CD14-positive monocyte (primary cell): Measurements from ENCODE around the gene RANBP3. TPM values are rescaled to one million over a fixed set of nuclear protein-coding genes. Genes with fewer than 3 reads are reported as not detected.

Experiments
- DNase-seq, 3 donors: peaks; one replicate each; pipeline ENCODE4 v3.0.0-alpha.2; 2011 to 2022
- H2AFZ ChIP-seq: 2 replicates; pipeline ENCODE4 v1.6.0; 2012; ENCODE audit warnings: mild to moderate bottlenecking, low read depth, low read length, inconsistent platforms; ENCODE audit not compliant: insufficient read depth, poor library complexity, severe bottlenecking
- H3K27ac ChIP-seq, 2 donors: 1 replicate in 1 of 2; 2 replicates in 1 of 2; pipeline ENCODE4 v1.5.1; 2012 to 2013; ENCODE audit warnings: low read length in 2 of 2, control low read depth in 1 of 2, inconsistent platforms in 1 of 2, low read depth in 1 of 2, mild to moderate bottlenecking in 1 of 2
- H3K27me3 ChIP-seq, 2 donors: one replicate each; pipeline versions ENCODE4 v1.6.0 to v1.6.1; 2011 to 2013; ENCODE audit warnings: low read length in 2 of 2; ENCODE audit not compliant: control insufficient read depth in 2 of 2, insufficient read depth in 2 of 2
- H3K36me3 ChIP-seq, 2 donors: replicated peaks in 1 of 2; 1 replicate in 1 of 2; 2 replicates in 1 of 2; pipeline versions ENCODE4 v1.5.1 to v1.6.1; 2012 to 2013; ENCODE audit warnings: low read length in 2 of 2, control low read depth in 1 of 2, inconsistent platforms in 1 of 2, mild to moderate bottlenecking in 1 of 2; ENCODE audit not compliant: insufficient read depth in 2 of 2, control insufficient read depth in 1 of 2
- H3K4me1 ChIP-seq, 2 donors: 1 replicate in 1 of 2; 2 replicates in 1 of 2; pipeline versions ENCODE4 v1.5.1 to v1.6.1; 2012 to 2013; ENCODE audit warnings: low read length in 2 of 2, control low read depth in 1 of 2, inconsistent platforms in 1 of 2, mild to moderate bottlenecking in 1 of 2, moderate library complexity in 1 of 2; ENCODE audit not compliant: insufficient read depth in 2 of 2, control insufficient read depth in 1 of 2
- H3K4me2 ChIP-seq: replicated peaks from 2 replicates; pipeline ENCODE3; 2012; ENCODE audit warnings: low read length, moderate library complexity, mild to moderate bottlenecking; ENCODE audit not compliant: poor library complexity, severe bottlenecking; ENCODE audit errors: extremely low read depth
- H3K4me3 ChIP-seq, 3 experiments: fragments of 200-600 bp in 1 of 3; sonication (generic) in 1 of 3; replicated peaks in 1 of 3; 1 replicate in 2 of 3; 2 replicates in 1 of 3; pipeline ENCODE4 v1.5.1; 2011 to 2013; ENCODE audit warnings: low read length in 3 of 3, mild to moderate bottlenecking in 3 of 3, control low read depth in 2 of 3, low read depth in 2 of 3, inconsistent platforms in 1 of 3, moderate library complexity in 1 of 3
- H3K79me2 ChIP-seq: 2 replicates; pipeline ENCODE4 v1.6.0; 2012; ENCODE audit warnings: mild to moderate bottlenecking, control low read depth, inconsistent platforms, low read length, moderate library complexity; ENCODE audit not compliant: insufficient read depth
- H3K9ac ChIP-seq: 2 replicates; pipeline ENCODE4 v1.6.0; 2017; ENCODE audit warnings: low read length, mild to moderate bottlenecking; ENCODE audit not compliant: insufficient read depth, poor library complexity, severe bottlenecking
- H3K9me3 ChIP-seq, 2 donors: replicated peaks in 1 of 2; 1 replicate in 1 of 2; 2 replicates in 1 of 2; pipeline versions ENCODE4 v1.5.1 to v1.6.1; 2012 to 2013; ENCODE audit warnings: low read length in 2 of 2, control low read depth in 1 of 2; ENCODE audit not compliant: control insufficient read depth in 1 of 2, insufficient read depth in 1 of 2
- H4K20me1 ChIP-seq: 2 replicates; pipeline ENCODE4 v1.6.0; 2012; ENCODE audit warnings: mild to moderate bottlenecking, low read length, control low read depth, moderate library complexity; ENCODE audit not compliant: insufficient read depth
- H3K27ac Mint-ChIP-seq, 7 donors: one replicate each; pipeline ENCODE4 v1.8.0; 2020; ENCODE audit warnings: mild to moderate bottlenecking in 7 of 7, mixed read lengths in 7 of 7, moderate library complexity in 6 of 7, inconsistent platforms in 2 of 7
- H3K27me3 Mint-ChIP-seq, 3 donors: one replicate each; pipeline ENCODE4 v1.8.0; 2021 to 2022; ENCODE audit warnings: low read depth in 3 of 3, mild to moderate bottlenecking in 3 of 3, mixed read lengths in 3 of 3, moderate library complexity in 3 of 3, inconsistent platforms in 1 of 3
- H3K36me3 Mint-ChIP-seq, 2 donors: one replicate each; pipeline ENCODE4 v1.8.0; 2020; ENCODE audit warnings: mixed read lengths in 2 of 2, inconsistent platforms in 1 of 2, mild to moderate bottlenecking in 1 of 2
- H3K4me1 Mint-ChIP-seq: one replicate; pipeline ENCODE4 v1.8.0; 2020; ENCODE audit warnings: mild to moderate bottlenecking, mixed read lengths
- H3K4me3 Mint-ChIP-seq, 2 donors: one replicate each; pipeline ENCODE4 v1.8.0; 2020; ENCODE audit warnings: mild to moderate bottlenecking in 2 of 2, mixed read lengths in 2 of 2, moderate library complexity in 1 of 2
- H3K9me3 Mint-ChIP-seq, 7 donors: one replicate each; pipeline ENCODE4 v1.8.0; 2020 to 2022; ENCODE audit warnings: mixed read lengths in 7 of 7, mild to moderate bottlenecking in 6 of 7, moderate library complexity in 6 of 7, inconsistent platforms in 2 of 7
- CTCF ChIP-seq: fragments of 200-600 bp; IDR thresholded peaks from one replicate; pipeline ENCODE4 v1.8.0; 2022; ENCODE audit warnings: antibody characterized with exemption, mild to moderate bottlenecking
- WGBS: methylation state at CpG from one replicate; pipeline ENCODE4 v1.1.5; 2013; ENCODE audit warnings: missing lambda C conversion rate; ENCODE audit not compliant: insufficient coverage; 5-methylcytosine and 5-hydroxymethylcytosine counted together
- intact Hi-C, 2 donors: fragments of 100-400 bp; cut with micrococcal nuclease; formaldehyde crosslinking; loops; one replicate each; pipeline versions ENCODE4 v1.15.0 to v1.15.1; 2023
- polyA plus RNA-seq, 3 donors: library from polyadenylated mRNA; depleted of rRNA in 1 of 3; unstranded in 2 of 3; stranded (reverse) in 1 of 3; fragments of 300-500 nt in 2 of 3; fragments of >200 nt in 1 of 3; fragmentation: Illumina TruSeq in 2 of 3; gene quantifications; 1 replicate in 2 of 3; 2 replicates in 1 of 3; pipeline ENCODE4 v1.2.3, GENCODE V29; 2012 to 2021

Gene RANBP3
- polyA plus RNA-seq, 3 donors, result 4.5 to 49.5 (median 8.1) TPM

DNA sequence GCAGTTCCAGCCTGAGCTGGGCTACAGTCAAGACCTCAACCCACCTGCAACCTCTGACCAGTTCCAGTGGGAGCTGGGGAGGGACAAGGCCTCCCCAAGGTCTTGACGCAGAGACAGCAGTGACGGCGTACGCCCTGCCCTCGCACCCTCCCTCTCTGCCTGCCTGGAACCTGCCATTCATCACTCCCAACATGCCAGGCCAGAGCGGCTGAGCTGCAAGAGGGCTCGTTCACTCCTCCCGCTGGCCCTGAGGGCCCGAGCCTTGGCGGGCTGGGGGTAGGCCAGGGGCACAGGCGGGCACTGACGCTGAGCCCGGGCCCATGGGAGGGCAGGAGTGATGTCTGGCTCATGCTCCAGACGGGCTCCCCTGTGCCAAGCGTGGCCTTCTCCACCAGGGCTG, 82.5 kb downstream of the RANBP3 start:
- Mint-ChIP-seq H3K4me1 (no peaks in the 10 kb centered on the region), H3K27ac (no peak overlapping the region), H3K9me3 (peaks cover 0 to 2% (median 0%) of the 10 kb centered on the region in 7 donors), H3K4me3 (no peak overlapping the region), H3K36me3 (peaks cover 25 to 43% of the 10 kb centered on the region in 2 donors), H3K27me3 (peaks cover 11 to 27% (median 18%) of the 10 kb centered on the region in 3 donors)
- TF ChIP-seq CTCF, result no peak
- no peaks in the 10 kb centered on the region for H3K9me3 ChIP-seq
- H3K79me2 ChIP-seq, result peaks cover 23% of the 10 kb centered on the region
- H3K27ac ChIP-seq, result no peak overlapping the region
- no peak overlapping the region for H3K9ac ChIP-seq
- no peak overlapping the region for H2AFZ ChIP-seq
- 89% methylated on average over 14 of the region's 15 CpGs for WGBS
- H3K36me3 ChIP-seq, result peaks cover 34 to 38% of the 10 kb centered on the region in 2 donors
- intact Hi-C loops, result no loop called here
- peaks cover 0 to 14% of the 10 kb centered on the region in 2 donors for H3K27me3 ChIP-seq
- H3K4me1 ChIP-seq, result no peaks in the 10 kb centered on the region
- peaks cover 36% of the 10 kb centered on the region for H4K20me1 ChIP-seq
- DNase-seq, result no peak
- H3K4me3 ChIP-seq, result no peak overlapping the region
- H3K4me2 ChIP-seq, result no peak overlapping the region

DNA sequence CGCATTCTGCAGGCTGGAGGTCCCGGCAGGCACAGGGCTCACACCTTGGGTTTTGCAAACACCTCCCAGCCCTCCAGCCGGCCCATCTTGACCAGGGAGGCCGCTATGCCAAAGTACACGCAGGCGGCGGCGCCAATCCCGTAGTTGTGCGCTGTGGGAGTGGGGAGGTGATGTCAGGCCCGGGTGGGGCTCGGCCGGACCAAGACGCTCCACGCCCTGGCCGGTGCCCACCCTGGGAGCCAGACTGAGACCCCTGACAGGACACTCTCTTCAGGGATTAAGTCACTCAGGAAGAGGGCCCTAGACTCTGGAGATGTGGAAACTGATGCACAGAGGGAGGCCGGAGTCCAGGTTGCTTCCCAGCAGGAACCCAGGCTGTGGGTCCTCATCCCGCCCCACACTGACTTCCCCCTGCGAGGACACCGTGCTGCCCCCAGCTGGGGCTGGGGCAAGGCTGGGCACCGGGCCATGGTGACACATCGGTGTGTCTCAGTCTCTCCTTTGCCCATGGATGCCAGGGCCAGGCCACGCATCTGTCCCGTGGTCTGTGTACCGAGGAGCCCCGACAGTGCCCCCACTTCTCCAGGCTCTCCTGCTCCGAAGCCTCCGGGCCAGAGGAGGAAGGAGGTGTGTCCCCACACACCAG, 83.1 kb downstream of the RANBP3 start:
- 86% methylated on average over 16 of the region's 28 CpGs for WGBS
- H4K20me1 ChIP-seq, result peaks cover 30% of the 10 kb centered on the region
- peaks cover 17% of the 10 kb centered on the region for H3K79me2 ChIP-seq
- H3K27me3 ChIP-seq, result peaks cover 0 to 14% of the 10 kb centered on the region in 2 donors
- intact Hi-C loops, result loop anchor here in 1 of 2 donors (5.0 kb wide), 1 partner anchor 88 kb away; the partner anchor contains the start of gene NRTN
- H3K36me3 ChIP-seq, result peaks cover 31 to 32% of the 10 kb centered on the region in 2 donors
- Mint-ChIP-seq H3K9me3 (peaks cover 0 to 2% (median 0%) of the 10 kb centered on the region in 7 donors), H3K36me3 (peaks cover 19 to 37% of the 10 kb centered on the region in 2 donors), H3K4me3 (no peak overlapping the region), H3K27me3 (peaks cover 15 to 31% (median 20%) of the 10 kb centered on the region in 3 donors), H3K27ac (no peak overlapping the region), H3K4me1 (no peaks in the 10 kb centered on the region)
- H3K4me1 ChIP-seq, result no peaks in the 10 kb centered on the region
- no peak overlapping the region for H3K4me2 ChIP-seq
- H2AFZ ChIP-seq, result no peak overlapping the region
- no peak overlapping the region for H3K4me3 ChIP-seq
- H3K9ac ChIP-seq, result no peak overlapping the region
- no peak overlapping the region for H3K27ac ChIP-seq
- H3K9me3 ChIP-seq, result no peaks in the 10 kb centered on the region
- no peak for DNase-seq
- TF ChIP-seq CTCF, result no peak
